Activated CD4-positive, alpha-beta T cell treated with anti-CD3 and anti-CD28 coated beads, Interleukin-2, amount 10 ng/mL, durations not matched to agents 24 days and 14 days (primary cell): ENCODE measurements around the gene DBF4B. TPM values are rescaled to one million over a fixed set of nuclear protein-coding genes. Genes with fewer than 3 reads are reported as not detected.

ENCODE experiments used
- DNase-seq: peaks from one replicate; pipeline ENCODE4 v3.0.0; 2022
- H3K27ac Mint-ChIP-seq: one replicate; pipeline ENCODE4 v1.8.0; 2022; ENCODE audit warnings: mild to moderate bottlenecking, mixed read lengths
- H3K27me3 Mint-ChIP-seq: one replicate; pipeline ENCODE4 v1.8.0; 2022; ENCODE audit warnings: mixed read lengths
- H3K36me3 Mint-ChIP-seq: one replicate; pipeline ENCODE4 v1.8.0; 2022; ENCODE audit warnings: low read depth, mild to moderate bottlenecking, mixed read lengths
- H3K4me1 Mint-ChIP-seq: one replicate; pipeline ENCODE4 v1.8.0; 2021; ENCODE audit warnings: mixed read lengths
- H3K4me3 Mint-ChIP-seq: one replicate; pipeline ENCODE4 v1.8.0; 2022; ENCODE audit warnings: mild to moderate bottlenecking, moderate library complexity, mixed read lengths
- H3K9me3 Mint-ChIP-seq: one replicate; pipeline ENCODE4 v1.8.0; 2021; ENCODE audit warnings: mixed read lengths
- intact Hi-C: fragments of 100-400 bp; cut with micrococcal nuclease; formaldehyde crosslinking; loops from one replicate; pipeline ENCODE4 v1.15.1; 2023
- total RNA-seq: library from RNA; stranded (reverse); gene quantifications from 2 replicates; pipeline ENCODE4 v1.2.3, GENCODE V29; 2022

DBF4B gene
- total RNA-seq, 1 donor from 2014 or later: 25.7 TPM

DNA sequence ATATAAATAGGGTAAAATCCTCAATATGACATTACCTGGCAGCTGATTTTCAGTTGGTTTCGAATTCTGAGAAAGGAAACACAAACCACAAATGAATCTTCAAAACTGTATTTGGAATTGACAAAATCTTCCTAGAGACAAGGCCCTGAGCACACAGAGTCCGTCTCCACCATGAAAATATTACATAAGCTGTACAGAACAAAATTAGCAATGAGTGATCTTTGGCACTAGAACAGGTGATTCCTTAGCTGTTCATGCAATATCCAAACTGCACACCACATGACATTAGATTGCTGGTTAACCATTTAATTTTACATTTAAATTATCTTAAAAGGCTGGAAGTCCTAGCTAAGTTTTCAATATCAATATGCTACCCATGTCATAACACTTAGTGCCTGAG is 89.9 kb downstream of the DBF4B start:
- H3K36me3 Mint-ChIP-seq: no peaks in the 10 kb centered on the region
- intact Hi-C loops: no loop called here
- no peak overlapping the region for H3K27ac Mint-ChIP-seq
- no peaks in the 10 kb centered on the region for H3K9me3 Mint-ChIP-seq
- H3K4me3 Mint-ChIP-seq: no peak overlapping the region
- DNase-seq: no peak
- peaks cover 14% of the 10 kb centered on the region for H3K4me1 Mint-ChIP-seq
- peaks cover 11% of the 10 kb centered on the region for H3K27me3 Mint-ChIP-seq

Other genes starting within 250 kb of the DBF4B start
- 43.6 and 46.4 TPM in 2 replicates for gene GPATCH8, start 205.3 kb upstream of the DBF4B start, total RNA-seq
- not detected in 2 replicates for gene FZD2, start 151.2 kb upstream of the DBF4B start, total RNA-seq
- gene MEIOC, start 52.2 kb upstream of the DBF4B start, total RNA-seq: 0.14 and 0.42 TPM in 2 replicates
- 42.7 and 43.9 TPM in 2 replicates for gene CCDC43, start 18.9 kb upstream of the DBF4B start, total RNA-seq
- 0.12 TPM in 2 replicates for gene ADAM11, start 50.3 kb downstream of the DBF4B start, total RNA-seq
- gene GJC1, start 121.6 kb downstream of the DBF4B start, total RNA-seq: 6.1 and 7.5 TPM in 2 replicates
- not detected in 2 replicates for gene HIGD1B, start 139.2 kb downstream of the DBF4B start, total RNA-seq
- gene EFTUD2, start 190.8 kb downstream of the DBF4B start, total RNA-seq: 244 and 262 TPM in 2 replicates
- gene GFAP, start 206.8 kb downstream of the DBF4B start, total RNA-seq: not detected in 2 replicates
- gene KIF18B, start 239.1 kb downstream of the DBF4B start, total RNA-seq: 42.1 and 42.7 TPM in 2 replicates